Measurements from ENCODE around the gene TDG.
"Not testable (repeated sequence)": the region's sequence is repeated elsewhere in the genome, so short reads cannot be mapped to it uniquely, and the experiment has no call there.

The TDG gene

DNA sequence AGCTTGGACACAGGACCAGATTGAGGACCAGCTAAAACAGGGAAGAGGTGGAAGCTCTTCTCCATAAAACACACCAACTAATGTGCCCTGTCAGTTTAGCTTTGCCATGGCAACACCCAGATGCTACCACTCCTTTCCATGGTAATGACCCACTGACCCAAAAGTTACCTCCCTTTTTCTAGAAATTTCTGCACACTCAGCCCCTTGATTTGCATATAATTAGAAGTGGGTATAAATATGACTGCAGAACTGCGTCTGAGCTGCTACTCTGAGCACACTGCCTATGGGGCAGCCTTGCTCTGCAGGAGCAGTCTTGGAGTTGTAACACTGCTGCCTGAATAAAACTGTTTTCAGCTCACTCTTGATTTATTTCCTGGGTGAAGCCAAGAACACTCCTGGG lies 3.2 kb upstream of the TDG start:
- no peak for DNase-seq

DNA sequence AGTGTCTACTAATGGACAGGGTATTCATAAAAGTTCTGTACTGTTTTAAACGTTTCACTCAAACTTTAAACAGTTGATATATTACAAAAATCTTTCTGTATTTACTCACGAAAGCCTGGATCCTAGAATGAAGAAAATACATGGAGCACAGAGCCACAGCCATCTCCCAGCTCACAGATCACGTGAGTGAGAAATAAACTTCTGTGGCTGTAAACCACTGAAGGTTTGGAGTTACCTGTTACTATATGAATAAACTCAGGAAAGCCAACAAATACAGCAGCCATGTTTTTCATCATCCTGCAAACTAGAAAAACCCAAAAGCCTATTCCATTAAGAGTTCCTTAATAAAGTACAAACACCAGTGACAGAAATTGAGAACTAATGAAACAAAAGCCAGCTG lies 867 bp upstream of the TDG start:
- DNase-seq: no peak

GRCh38 chr12:103965255-103965589 lies 450 bp upstream of the TDG start:
- no peak for DNase-seq

GRCh38 chr12:103966736-103967135 lies 1.1 kb downstream of the TDG start:
- DNase-seq: no peak

GRCh38 chr12:103969391-103969790 lies 3.7 kb downstream of the TDG start:
- DNase-seq: no peak

DNA sequence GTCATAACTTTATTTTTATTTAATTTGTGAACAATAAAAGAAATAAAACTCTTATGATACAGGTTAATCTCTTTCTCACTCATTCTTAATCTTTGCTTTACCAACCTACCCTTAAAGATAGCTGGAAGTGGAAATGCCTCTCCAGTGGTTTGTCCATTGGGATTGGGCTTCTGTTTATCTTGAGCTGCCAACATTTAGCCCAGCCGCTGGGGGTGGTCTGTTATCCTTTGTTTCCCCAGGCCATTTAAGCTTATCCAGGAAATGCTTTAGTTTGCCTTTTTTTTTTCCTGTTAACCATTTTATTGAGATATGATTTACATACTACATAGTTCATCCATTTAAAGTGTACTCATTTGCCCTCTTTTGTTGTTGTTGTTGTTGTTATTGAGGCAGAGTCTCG lies 8.2 kb downstream of the TDG start:
- no peak for DNase-seq

GRCh38 chr12:103975368-103975767 lies 9.7 kb downstream of the TDG start:
- no peak for DNase-seq

DNA sequence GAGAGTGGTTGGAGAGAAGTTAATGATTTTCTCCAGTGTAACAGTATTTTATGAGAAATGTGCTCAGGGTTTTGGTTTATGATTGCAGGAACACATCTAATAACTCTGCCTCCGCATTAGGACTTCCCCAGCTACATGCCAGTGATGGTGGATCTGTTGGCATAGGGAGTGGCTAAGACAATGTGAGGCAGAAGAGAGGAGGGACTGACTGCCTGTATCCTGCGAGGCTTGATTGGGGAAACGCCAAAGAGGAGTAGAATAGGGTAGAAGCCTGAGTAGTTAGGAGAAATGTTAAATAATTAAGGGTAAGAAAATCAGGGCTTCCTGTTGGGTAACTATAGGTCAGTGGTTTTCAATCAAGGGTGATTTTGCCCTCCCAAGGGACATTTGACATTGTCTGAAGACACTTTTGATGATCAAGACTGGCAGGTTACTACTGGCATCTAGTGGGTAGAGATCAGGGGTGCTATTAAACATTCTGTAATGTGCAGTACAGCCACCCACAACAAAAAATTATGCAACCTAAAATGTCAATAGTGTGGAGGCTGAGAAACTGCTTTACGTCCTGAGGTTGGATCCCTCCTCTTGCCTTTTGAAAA lies 12.8 kb downstream of the TDG start:
- no peak for DNase-seq

DNA sequence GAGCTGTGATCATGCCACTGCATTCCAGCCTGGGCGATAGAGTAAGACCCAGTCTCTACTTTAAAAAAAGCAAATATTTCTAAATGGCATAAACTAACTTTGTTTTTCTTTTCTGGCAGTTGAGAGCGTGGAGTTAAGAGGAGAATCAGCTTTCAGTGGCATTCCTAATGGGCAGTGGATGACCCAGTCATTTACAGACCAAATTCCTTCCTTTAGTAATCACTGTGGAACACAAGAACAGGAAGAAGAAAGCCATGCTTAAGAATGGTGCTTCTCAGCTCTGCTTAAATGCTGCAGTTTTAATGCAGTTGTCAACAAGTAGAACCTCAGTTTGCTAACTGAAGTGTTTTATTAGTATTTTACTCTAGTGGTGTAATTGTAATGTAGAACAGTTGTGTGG lies 21.2 kb downstream of the TDG start:
- no peak for DNase-seq

DNA sequence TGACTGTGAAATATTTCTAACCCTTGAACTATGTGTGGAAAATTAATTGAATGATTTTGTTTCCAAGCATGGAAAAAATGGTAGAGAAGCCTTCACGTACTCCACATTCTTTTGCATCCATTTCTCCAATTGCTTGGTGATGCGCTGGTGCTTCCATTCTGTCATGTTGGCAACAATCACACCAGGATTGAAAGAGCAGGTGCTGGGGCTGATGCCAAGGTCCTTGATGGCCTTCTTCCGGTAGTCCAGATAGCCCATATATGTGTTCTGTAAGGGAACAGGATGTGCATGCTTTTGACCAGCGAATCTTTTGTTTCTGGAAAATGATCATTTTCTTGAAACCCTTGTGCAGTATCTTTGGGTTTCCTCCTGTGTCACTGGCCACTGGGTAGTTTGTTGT lies 28.6 kb downstream of the TDG start:
- no peak for DNase-seq

DNA sequence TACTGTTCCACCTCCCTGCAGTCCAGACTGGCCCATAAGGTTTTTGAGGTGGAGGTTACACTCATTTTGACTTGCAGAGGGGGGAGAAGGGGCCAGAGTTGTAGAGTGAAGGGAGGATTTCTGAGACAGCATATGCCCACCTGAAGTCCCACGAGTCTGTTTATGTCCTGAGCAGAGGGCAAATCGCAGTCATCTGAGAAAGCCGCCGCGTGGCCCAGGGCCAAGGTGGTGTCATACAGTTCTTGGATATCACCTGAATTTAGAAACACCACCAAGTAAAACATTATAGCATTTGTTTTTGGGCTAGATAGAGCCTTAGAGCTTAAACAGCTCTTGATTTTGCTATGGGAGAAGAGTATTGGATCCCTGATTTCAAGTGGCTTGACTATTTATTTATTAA lies 30.9 kb downstream of the TDG start:
- DNase-seq: no peak

DNA sequence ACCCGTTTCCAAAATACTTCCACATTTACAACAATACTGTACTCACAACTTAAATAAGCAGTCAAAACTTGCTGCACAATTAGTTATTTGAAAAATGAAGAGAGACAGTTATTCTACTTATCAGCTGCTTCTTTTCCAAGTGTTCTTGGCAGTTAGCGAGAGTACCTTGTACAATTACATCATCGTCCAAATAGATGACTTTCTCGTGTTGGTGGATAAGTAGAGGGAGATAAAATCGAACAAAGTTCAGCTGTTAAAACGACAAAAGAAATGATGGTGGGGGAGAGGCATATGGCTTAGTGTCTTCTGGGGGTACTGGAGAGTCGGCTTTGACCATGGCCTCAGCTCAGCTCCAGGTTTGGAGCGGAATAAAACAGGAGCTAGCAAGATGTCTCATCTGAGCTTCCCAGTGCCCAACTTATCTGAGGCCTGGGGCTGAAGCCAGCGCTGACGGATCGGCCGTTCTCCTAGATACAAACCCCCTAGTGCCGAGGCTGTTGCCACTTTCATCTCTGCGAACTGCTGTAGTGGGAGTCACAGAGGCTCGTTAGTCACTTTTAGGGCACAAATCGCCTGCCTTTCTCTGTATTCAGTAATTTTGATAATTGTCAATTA lies 31.7 kb downstream of the TDG start:
- DNase-seq: no peak

- no peak for DNase-seq
These were observed 33.3 kb downstream of the TDG start for GRCh38 chr12:103998976-103999375.

DNA sequence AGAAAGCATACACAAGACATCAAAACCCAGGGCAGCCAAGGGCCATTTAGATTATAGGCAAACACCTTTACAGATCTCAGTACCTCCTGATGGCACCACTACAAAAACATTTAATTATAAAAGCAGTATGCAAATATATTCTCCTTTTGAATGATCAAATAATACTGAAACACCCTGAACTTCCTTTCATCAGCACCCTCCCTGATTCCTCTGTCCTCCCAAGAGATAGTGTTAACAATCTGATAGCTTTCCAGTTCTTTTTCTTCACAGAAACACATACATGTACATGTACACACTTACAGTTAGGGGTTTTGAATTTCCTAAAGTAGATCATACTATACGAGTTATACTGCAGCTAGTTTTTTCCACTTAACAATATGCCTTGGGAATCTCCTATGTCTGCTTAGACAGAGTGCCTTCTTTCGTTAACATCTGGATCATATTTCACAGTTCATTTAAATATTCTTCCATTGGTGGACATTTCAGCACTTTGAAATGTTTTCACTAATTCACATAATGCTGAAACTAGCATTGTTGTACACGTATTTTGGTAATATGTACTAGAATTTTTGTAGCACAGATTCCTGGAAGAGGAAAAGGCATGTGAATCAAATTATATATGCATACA lies 35.2 kb downstream of the TDG start:
- DNase-seq: no peak

- no peak for DNase-seq
These were observed 37.0 kb downstream of the TDG start for GRCh38 chr12:104002686-104003085.

GRCh38 chr12:104003596-104003995 lies 37.9 kb downstream of the TDG start:
- DNase-seq: no peak

DNA sequence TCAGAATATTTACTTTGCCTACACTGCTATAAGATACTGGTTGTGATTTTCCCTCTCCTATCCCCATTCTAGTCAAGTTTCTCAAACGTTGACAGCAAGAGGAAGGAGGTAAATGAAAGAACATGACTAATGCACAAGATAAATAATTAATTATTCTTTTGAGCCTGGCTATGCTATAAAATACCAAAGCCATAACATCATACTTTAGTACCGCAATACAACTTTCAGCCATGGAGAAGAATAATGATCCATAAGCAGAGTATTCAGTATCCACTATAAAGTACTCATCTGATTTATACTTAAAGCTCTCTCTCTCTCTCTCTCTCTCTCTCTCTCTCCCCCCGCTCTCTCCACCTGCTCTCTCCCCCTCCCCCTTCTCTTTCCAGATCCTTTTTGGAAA lies 41.3 kb downstream of the TDG start:
- DNase-seq: no peak

- DNase-seq: no peak
These were observed 44.4 kb downstream of the TDG start for GRCh38 chr12:104010121-104010520.

- DNase-seq: no peak
These were observed 45.0 kb downstream of the TDG start for GRCh38 chr12:104010606-104011169.

- no peak for DNase-seq
These were observed 45.6 kb downstream of the TDG start for GRCh38 chr12:104011253-104011652.

- DNase-seq: no peak
These were observed 46.7 kb downstream of the TDG start for GRCh38 chr12:104012331-104012730.

DNA sequence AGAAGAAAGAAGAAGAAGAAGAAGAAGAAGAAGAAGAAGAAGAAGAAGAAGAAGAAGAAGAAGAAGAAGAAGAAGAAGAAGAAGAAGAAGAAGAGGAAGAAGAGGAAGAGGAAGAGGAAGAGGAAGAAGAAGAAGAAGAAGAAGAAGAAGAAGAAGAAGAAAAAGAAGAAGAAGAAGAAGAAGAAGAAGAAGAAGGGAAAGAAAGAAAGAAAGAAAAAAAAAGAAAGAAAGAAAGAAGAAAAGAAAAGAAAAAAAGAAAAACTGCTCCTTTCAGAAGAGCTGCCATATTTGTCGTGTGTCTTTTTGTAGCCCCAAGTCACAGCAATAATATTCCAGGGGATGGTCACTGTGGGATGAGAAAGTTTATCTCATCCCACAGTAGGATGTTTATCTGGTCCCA lies 56.2 kb downstream of the TDG start:
- DNase-seq: not testable (repeated sequence)

- DNase-seq: no peak
These were observed 57.1 kb downstream of the TDG start for GRCh38 chr12:104022786-104023185.

- DNase-seq: no peak
These were observed 58.0 kb downstream of the TDG start for GRCh38 chr12:104023710-104024109.

- no peak for DNase-seq
These were observed 58.7 kb downstream of the TDG start for GRCh38 chr12:104024348-104024747.
